IMR-90 (cell line): Measurements from ENCODE around the gene CLK4. TPM values are rescaled to one million over a fixed set of nuclear protein-coding genes. Genes with fewer than 3 reads are reported as not detected.

Experiments used
- ATAC-seq: fragments of 200-7000 bp; cut with Tn5 transposase; 2 replicates; pipeline ENCODE4 v1.9.1; 2020; ENCODE audit warnings: low read depth, mild to moderate bottlenecking, moderate library complexity
- BruUV-seq: library from RNA; stranded (reverse); fragments of 400-500 nt; replicated peaks from 2 replicates; lab custom pipeline; 2021; lab: Mats Ljungman, UMichigan
- CTCF ChIA-PET: fragments of 300-600 bp; formaldehyde crosslinking; extraction: SDS; loops from one replicate; lab custom pipeline; 2021; ENCODE audit warnings: antibody characterized with exemption; lab: Yijun Ruan, JAX
- POLR2A ChIA-PET: fragments of 300-600 bp; sonication (Branson Sonifier 250); formaldehyde crosslinking; loops from one replicate; lab custom pipeline; 2022; ENCODE audit warnings: antibody characterized with exemption; ENCODE audit not compliant: unreplicated experiment; lab: Charles Lee
- DNase-seq: peaks from one replicate; pipeline ENCODE4 v3.0.0; 2013
- H2AFZ ChIP-seq: replicated peaks from 2 replicates; pipeline ENCODE3; 2013; ENCODE audit warnings: low read length, mild to moderate bottlenecking; ENCODE audit not compliant: poor library complexity
- H2AK5ac ChIP-seq: 2 replicates; pipeline ENCODE4 v1.6.1; 2013; ENCODE audit warnings: low read depth, low read length, inconsistent platforms
- H2AK9ac ChIP-seq: replicated peaks from 2 replicates; pipeline ENCODE3; 2013; ENCODE audit warnings: mild to moderate bottlenecking, low read depth, low read length, moderate library complexity; ENCODE audit not compliant: poor library complexity
- H2BK120ac ChIP-seq: 2 replicates; pipeline ENCODE4 v1.6.1; 2013; ENCODE audit warnings: low read depth, low read length, inconsistent platforms
- H2BK15ac ChIP-seq: 3 replicates; pipeline ENCODE4 v1.6.1; 2013; ENCODE audit warnings: low read depth, low read length, inconsistent platforms
- H2BK20ac ChIP-seq: 2 replicates; pipeline ENCODE4 v1.6.1; 2013; ENCODE audit warnings: low read depth, mild to moderate bottlenecking, inconsistent platforms, low read length, moderate library complexity
- H2BK5ac ChIP-seq: 2 replicates; pipeline ENCODE4 v1.6.1; 2013; ENCODE audit warnings: mild to moderate bottlenecking, low read depth, low read length, inconsistent platforms; ENCODE audit not compliant: poor library complexity, severe bottlenecking
- H3K14ac ChIP-seq: replicated peaks from 2 replicates; pipeline ENCODE4 v1.6.1; 2013; ENCODE audit warnings: low read depth, low read length, inconsistent platforms
- H3K18ac ChIP-seq: 2 replicates; pipeline ENCODE4 v1.6.1; 2013; ENCODE audit warnings: low read depth, low read length, control low read depth
- H3K23ac ChIP-seq: 2 replicates; pipeline ENCODE4 v1.6.1; 2013; ENCODE audit warnings: low read depth, low read length, inconsistent platforms
- H3K27ac ChIP-seq: 2 replicates; pipeline ENCODE4 v1.5.1; 2013; ENCODE audit warnings: mild to moderate bottlenecking, control low read depth, low read length; ENCODE audit not compliant: insufficient read depth
- H3K27me3 ChIP-seq: 2 replicates; pipeline ENCODE4 v1.6.1; 2013; ENCODE audit warnings: low read length; ENCODE audit not compliant: control insufficient read depth, insufficient read depth
- H3K36me3 ChIP-seq: 2 replicates; pipeline ENCODE4 v1.6.1; 2013; ENCODE audit warnings: low read length, mixed read lengths; ENCODE audit not compliant: control insufficient read depth, insufficient read depth
- H3K4ac ChIP-seq: 2 replicates; pipeline ENCODE4 v1.6.1; 2013; ENCODE audit warnings: low read depth, low read length, inconsistent platforms
- H3K4me1 ChIP-seq: 2 replicates; pipeline ENCODE4 v1.6.1; 2013; ENCODE audit warnings: low read length, mixed read lengths; ENCODE audit not compliant: control insufficient read depth, insufficient read depth
- H3K4me2 ChIP-seq: 2 replicates; pipeline ENCODE4 v1.6.1; 2013; ENCODE audit warnings: low read depth, mild to moderate bottlenecking, control low read depth, low read length, moderate library complexity
- H3K4me3 ChIP-seq: 2 replicates; pipeline ENCODE4 v1.5.1; 2013; ENCODE audit warnings: low read depth, mild to moderate bottlenecking, control low read depth, low read length, moderate library complexity; ENCODE audit not compliant: insufficient read depth
- H3K56ac ChIP-seq: 2 replicates; pipeline ENCODE4 v1.6.1; 2013; ENCODE audit warnings: low read length, inconsistent platforms; ENCODE audit not compliant: insufficient read depth; ENCODE audit errors: extremely low read depth
- H3K79me1 ChIP-seq, 2 experiments: 2 replicates each; pipeline ENCODE4 v1.6.1; 2013; ENCODE audit warnings: low read length in 2 of 2, inconsistent platforms in 1 of 2, low read depth in 1 of 2
- H3K9ac ChIP-seq: 2 replicates; pipeline ENCODE4 v1.6.1; 2013; ENCODE audit warnings: low read depth, low read length, control low read depth
- H3K9me1 ChIP-seq: 2 replicates; pipeline ENCODE4 v1.6.1; 2013; ENCODE audit warnings: low read length, inconsistent platforms; ENCODE audit not compliant: insufficient read depth
- H3K9me3 ChIP-seq: 2 replicates; pipeline ENCODE4 v1.6.1; 2013; ENCODE audit warnings: low read length; ENCODE audit not compliant: control insufficient read depth, insufficient read depth
- H4K20me1 ChIP-seq: 2 replicates; pipeline ENCODE4 v1.6.1; 2013; ENCODE audit warnings: low read length, inconsistent platforms; ENCODE audit not compliant: insufficient read depth
- H4K5ac ChIP-seq: 2 replicates; pipeline ENCODE4 v1.6.1; 2013; ENCODE audit warnings: mild to moderate bottlenecking, low read depth, low read length, control low read depth
- H4K8ac ChIP-seq, 2 experiments: 2 replicates each; pipeline ENCODE4 v1.6.1; 2013; ENCODE audit warnings: low read depth in 2 of 2, low read length in 2 of 2, control low read depth in 1 of 2, inconsistent platforms in 1 of 2
- H4K91ac ChIP-seq: 2 replicates; pipeline ENCODE4 v1.6.1; 2013; ENCODE audit warnings: low read depth, low read length, inconsistent platforms; ENCODE audit not compliant: insufficient read depth
- BHLHE40 ChIP-seq: fragments of 150-350 bp; IDR thresholded peaks from 2 replicates; pipeline ENCODE4 v1.6.1; 2016; ENCODE audit warnings: mild to moderate bottlenecking, low read depth, low read length
- CEBPB ChIP-seq: IDR thresholded peaks from 2 replicates; pipeline ENCODE4 v1.6.1; 2012; ENCODE audit warnings: low read depth, low read length, improper control_type of control experiment
- CHD1 ChIP-seq: IDR thresholded peaks from 2 replicates; pipeline ENCODE4 v1.6.1; 2012; ENCODE audit warnings: low read depth, low read length, improper control_type of control experiment
- CTCF ChIP-seq: conservative IDR thresholded peaks from 2 replicates; pipeline ENCODE4 v1.5.1; 2012; ENCODE audit warnings: mild to moderate bottlenecking, low read depth, low read length, improper control_type of control experiment
- ELK1 ChIP-seq: fragments of 150-350 bp; IDR thresholded peaks from 2 replicates; pipeline ENCODE4 v1.6.1; 2016; ENCODE audit warnings: low read depth, mild to moderate bottlenecking, low read length, moderate library complexity, borderline replicate concordance
- FOS ChIP-seq: fragments of 150-350 bp; IDR thresholded peaks from 2 replicates; pipeline ENCODE4 v1.6.1; 2016; ENCODE audit warnings: low read depth, low read length
- MAFK ChIP-seq: IDR thresholded peaks from 2 replicates; pipeline ENCODE4 v1.6.1; 2012; ENCODE audit warnings: low read depth, low read length, improper control_type of control experiment
- MAZ ChIP-seq: IDR thresholded peaks from 2 replicates; pipeline ENCODE4 v1.6.1; 2012; ENCODE audit warnings: low read depth, mild to moderate bottlenecking, low read length, improper control_type of control experiment, moderate library complexity, borderline replicate concordance
- MXI1 ChIP-seq: IDR thresholded peaks from 2 replicates; pipeline ENCODE4 v1.6.1; 2012; ENCODE audit warnings: low read depth, mild to moderate bottlenecking, low read length, moderate library complexity, borderline replicate concordance
- NFE2L2 ChIP-seq: fragments of 150-350 bp; IDR thresholded peaks from 2 replicates; pipeline ENCODE4 v1.6.1; 2016; ENCODE audit warnings: low read depth, mild to moderate bottlenecking, low read length
- POLR2A ChIP-seq: IDR thresholded peaks from 2 replicates; pipeline ENCODE4 v1.6.1; 2012; ENCODE audit warnings: mild to moderate bottlenecking, low read depth, low read length
- RAD21 ChIP-seq: IDR thresholded peaks from 2 replicates; pipeline ENCODE4 v1.6.1; 2012; ENCODE audit warnings: low read length, improper control_type of control experiment
- RCOR1 ChIP-seq: IDR thresholded peaks from 2 replicates; pipeline ENCODE4 v1.6.1; 2012; ENCODE audit warnings: mild to moderate bottlenecking, low read length, improper control_type of control experiment; ENCODE audit not compliant: insufficient replicate concordance
- RFX5 ChIP-seq: IDR thresholded peaks from 2 replicates; pipeline ENCODE4 v1.8.0; 2012; ENCODE audit warnings: low read depth, mild to moderate bottlenecking, low read length, moderate library complexity
- SMC3 ChIP-seq: fragments of 150-350 bp; IDR thresholded peaks from 2 replicates; pipeline ENCODE4 v1.6.1; 2016; ENCODE audit warnings: low read depth, mild to moderate bottlenecking, antibody characterized with exemption, low read length, moderate library complexity
- USF2 ChIP-seq: fragments of 150-350 bp; IDR thresholded peaks from 2 replicates; pipeline ENCODE4 v1.6.1; 2017; ENCODE audit warnings: mild to moderate bottlenecking, antibody characterized with exemption, low read length, low read depth
- WGBS, 2 experiments: methylation state at CpG; one replicate each; pipeline versions ENCODE4 v1.1.5 to v1.1.7; 2013; ENCODE audit warnings: missing lambda C conversion rate in 2 of 2; ENCODE audit not compliant: insufficient read length in 1 of 2; ENCODE audit errors: extremely low coverage in 2 of 2; 5-methylcytosine and 5-hydroxymethylcytosine counted together
- dilution Hi-C: fragments of 300-500 bp; cut with HindIII; formaldehyde crosslinking; loops from one replicate; pipeline ENCODE4 v1.14.3; 2018; ENCODE audit warnings: low sequenced_read_pairs; ENCODE audit not compliant: unreplicated experiment
- in situ Hi-C: fragments of 300-500 bp; cut with MboI; formaldehyde crosslinking; loops from 3 replicates; pipeline ENCODE4 v1.14.3; 2019; ENCODE audit warnings: low sequenced_read_pairs, inconsistent platforms, mixed read lengths
- intact Hi-C: fragments of 100-400 bp; cut with micrococcal nuclease; formaldehyde crosslinking; loops from 2 replicates; pipeline ENCODE4 v1.10.0; 2022
- polyA plus RNA-seq, 3 experiments: library from polyadenylated mRNA; depleted of rRNA; stranded (reverse); fragments of >200 nt; gene quantifications; 2 replicates each; pipeline ENCODE4 v1.2.3, GENCODE V29; 2012; ENCODE audit warnings: low replicate concordance in 1 of 3
- total RNA-seq: library from RNA; depleted of rRNA; stranded (reverse); fragments of >200 nt; gene quantifications from 2 replicates; pipeline ENCODE4 v1.2.3, GENCODE V29; 2012

Gene CLK4
- total and polyA plus RNA-seq, 2 of the 4 experiments (the other 2 are of a cell fraction): 8.2 to 11.9 TPM

GRCh38 chr5:178582291-178582690 is 44.6 kb downstream of the CLK4 start:
- H2AFZ ChIP-seq: no peak overlapping the region
- no peak overlapping the region for H3K18ac ChIP-seq
- no peaks in the 10 kb centered on the region for H3K9me1 ChIP-seq
- TF ChIP-seq RFX5: no peak
- TF ChIP-seq USF2: no peak
- no peak for TF ChIP-seq RCOR1
- no peak for TF ChIP-seq SMC3
- TF ChIP-seq CHD1: no peak
- TF ChIP-seq MXI1: no peak
- TF ChIP-seq MAFK: no peak
- TF ChIP-seq CTCF: no peak
- TF ChIP-seq BHLHE40: no peak
- no peak for TF ChIP-seq ELK1
- no peak for TF ChIP-seq FOS
- TF ChIP-seq POLR2A: no peak
- TF ChIP-seq NFE2L2: no peak
- no peak for TF ChIP-seq CEBPB
- TF ChIP-seq MAZ: no peak
- no peak for TF ChIP-seq RAD21
- no peak overlapping the region for H4K5ac ChIP-seq
- H3K4me3 ChIP-seq: no peak overlapping the region
- no peak for DNase-seq
- H2BK15ac ChIP-seq: no peak overlapping the region
- H2BK20ac ChIP-seq: no peak overlapping the region
- H2AK9ac ChIP-seq: no peak overlapping the region
- 80% methylated on average over 1 of the region's 13 CpGs; no CpG with 5 or more reads in 1 of the 2 experiments for WGBS, 2 experiments
- no peak overlapping the region for H2BK5ac ChIP-seq
- H3K79me1 ChIP-seq: no peaks in the 10 kb centered on the region
- no peak overlapping the region for H4K8ac ChIP-seq
- dilution Hi-C loops (no loop called here), intact Hi-C loops (no loop called here), in situ Hi-C loops (no loop called here)
- no TSS peak for BruUV-seq
- H3K9ac ChIP-seq: no peak overlapping the region
- no peaks in the 10 kb centered on the region for H4K20me1 ChIP-seq
- H2BK120ac ChIP-seq: no peak overlapping the region
- H3K4me1 ChIP-seq: no peaks in the 10 kb centered on the region
- no peaks in the 10 kb centered on the region for H3K36me3 ChIP-seq
- peaks cover under 1% of the 10 kb centered on the region; the same call in 1 of the 2 replicates for H3K27me3 ChIP-seq
- peaks cover 6% of the 10 kb centered on the region for H3K9me3 ChIP-seq
- no peak overlapping the region for H3K14ac ChIP-seq
- POLR2A ChIA-PET: no interaction called here
- H3K23ac ChIP-seq: no peak overlapping the region
- no peak overlapping the region for H3K56ac ChIP-seq
- no peak for ATAC-seq
- H3K27ac ChIP-seq: no peak overlapping the region
- H3K4ac ChIP-seq: no peak overlapping the region
- CTCF ChIA-PET: no interaction called here
- H2AK5ac ChIP-seq: no peak overlapping the region
- no peak overlapping the region for H4K91ac ChIP-seq
- no peak overlapping the region for H3K4me2 ChIP-seq
